LNCaP clone FGC (cell line): Measurements from ENCODE around the gene GPR25.

Source experiments
- DNase-seq: peaks from one replicate; pipeline ENCODE4 v3.0.0-alpha.2; 2011; ENCODE audit warnings: low read depth
- H3K4me3 ChIP-seq: 2 replicates; pipeline ENCODE4 v1.5.1; 2011; ENCODE audit warnings: mild to moderate bottlenecking, low read depth, low read length, control low read depth
- CTCF ChIP-seq: IDR thresholded peaks from 2 replicates; pipeline ENCODE4 v1.5.1; 2012; ENCODE audit warnings: mild to moderate bottlenecking; ENCODE audit not compliant: control insufficient read depth, insufficient read depth; ENCODE audit errors: extremely low read depth

GPR25 gene

GRCh38 chr1:200903793-200904192, 31.0 kb downstream of the GPR25 start:
- no peak for TF ChIP-seq CTCF
- DNase-seq = no peak
- no peak overlapping the region for H3K4me3 ChIP-seq

- H3K4me3 ChIP-seq = no peak overlapping the region
- TF ChIP-seq CTCF = no peak
- DNase-seq = no peak
These were observed 32.0 kb downstream of the GPR25 start for GRCh38 chr1:200904772-200905171.

GRCh38 chr1:200905411-200906052, 32.8 kb downstream of the GPR25 start:
- TF ChIP-seq CTCF = no peak
- H3K4me3 ChIP-seq = no peak overlapping the region
- DNase-seq = no peak

- no peak overlapping the region for H3K4me3 ChIP-seq
- TF ChIP-seq CTCF = no peak
- no peak for DNase-seq
These were observed 33.7 kb downstream of the GPR25 start for GRCh38 chr1:200906491-200906890.

- DNase-seq = no peak
- TF ChIP-seq CTCF = no peak
- H3K4me3 ChIP-seq = no peak overlapping the region
These were observed 34.9 kb downstream of the GPR25 start for GRCh38 chr1:200907611-200908097.

- peak; percentile 53 for DNase-seq
- H3K4me3 ChIP-seq = no peak overlapping the region
- no peak for TF ChIP-seq CTCF
These were observed 35.5 kb downstream of the GPR25 start for GRCh38 chr1:200908191-200908868.
